ENCODE measurements around the gene CEND1.
A peak's percentile ranks its signal among the peaks of the same experiment; 100 is the strongest.
"Not testable (repeated sequence)": the region's sequence is repeated elsewhere in the genome, so short reads cannot be mapped to it uniquely, and the experiment has no call there.

The CEND1 gene

DNA sequence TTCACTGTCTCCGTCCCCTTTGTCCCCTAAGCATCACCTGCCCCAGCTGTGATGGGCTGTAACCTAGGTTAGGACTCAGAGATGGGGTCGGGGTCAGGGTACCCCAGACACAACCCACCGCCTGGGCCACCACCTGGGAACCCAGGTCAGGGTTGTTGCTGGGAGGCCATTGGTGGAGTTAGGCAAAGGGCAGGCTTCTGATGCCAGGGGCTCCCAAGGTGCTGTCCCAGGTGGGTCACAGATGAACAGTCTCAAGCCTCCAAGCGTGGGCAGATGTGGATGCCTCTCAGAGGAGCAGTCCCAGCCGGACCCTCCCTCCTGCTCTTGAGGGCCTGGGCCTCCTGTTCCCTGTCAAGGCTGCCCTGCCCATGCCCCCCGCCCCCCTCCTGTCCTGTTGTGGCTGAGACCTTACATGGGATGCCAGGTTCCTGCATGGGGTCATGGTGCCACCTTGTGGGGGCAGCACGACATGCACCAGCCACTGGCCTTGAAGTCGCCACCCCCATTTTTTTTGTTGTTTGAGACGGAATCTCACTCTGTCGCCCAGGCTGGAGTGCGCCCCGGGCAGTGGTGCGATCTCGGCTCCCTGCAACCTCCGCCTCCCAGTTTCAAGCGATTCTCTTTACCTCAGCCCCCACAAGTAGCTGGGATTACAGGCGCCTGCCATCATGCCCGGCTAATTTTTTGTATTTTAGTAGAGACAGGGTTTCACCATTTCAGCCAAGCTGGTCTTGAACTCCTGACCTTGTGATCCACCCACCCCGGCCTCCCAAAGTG lies 24.7 kb downstream of the CEND1 start:
- peak; percentile 37 to 49 for DNase-seq (ENCODE audit: low read depth in 1 of 2, low spot score in 1 of 2)

DNA sequence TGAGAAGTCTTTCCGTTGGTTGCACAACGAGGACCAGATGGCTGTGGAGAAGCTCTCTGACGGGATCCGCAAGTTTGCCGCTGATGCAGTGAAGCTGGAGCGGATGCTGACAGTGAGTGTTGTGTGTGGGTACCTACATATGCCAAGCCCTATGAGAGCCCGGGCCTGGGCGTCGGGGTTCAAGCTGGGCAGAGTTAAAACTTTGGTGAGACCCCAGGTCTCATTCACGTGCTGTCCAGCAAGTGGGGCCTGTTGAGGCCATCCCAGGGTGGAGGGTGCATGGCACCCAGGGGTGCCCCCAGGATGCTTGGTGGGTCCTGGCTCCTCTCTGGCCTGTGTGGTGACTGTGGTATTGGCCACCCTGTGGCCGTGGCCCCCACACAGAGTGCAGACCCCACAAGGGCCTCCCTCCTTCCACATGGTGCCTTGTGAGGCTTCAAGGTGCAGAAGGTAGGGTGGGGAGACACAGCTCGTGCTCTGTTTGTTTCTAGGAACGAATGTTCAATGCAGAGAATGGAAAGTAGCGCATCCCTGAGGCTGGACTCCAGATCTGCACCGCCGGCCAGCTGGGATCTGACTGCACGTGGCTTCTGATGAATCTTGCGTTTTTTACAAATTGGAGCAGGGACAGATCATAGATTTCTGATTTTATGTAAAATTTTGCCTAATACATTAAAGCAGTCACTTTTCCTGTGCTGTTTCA lies 25.4 kb downstream of the CEND1 start:
- no peak for DNase-seq (ENCODE audit: low read depth in 1 of 2, low spot score in 1 of 2)

DNA sequence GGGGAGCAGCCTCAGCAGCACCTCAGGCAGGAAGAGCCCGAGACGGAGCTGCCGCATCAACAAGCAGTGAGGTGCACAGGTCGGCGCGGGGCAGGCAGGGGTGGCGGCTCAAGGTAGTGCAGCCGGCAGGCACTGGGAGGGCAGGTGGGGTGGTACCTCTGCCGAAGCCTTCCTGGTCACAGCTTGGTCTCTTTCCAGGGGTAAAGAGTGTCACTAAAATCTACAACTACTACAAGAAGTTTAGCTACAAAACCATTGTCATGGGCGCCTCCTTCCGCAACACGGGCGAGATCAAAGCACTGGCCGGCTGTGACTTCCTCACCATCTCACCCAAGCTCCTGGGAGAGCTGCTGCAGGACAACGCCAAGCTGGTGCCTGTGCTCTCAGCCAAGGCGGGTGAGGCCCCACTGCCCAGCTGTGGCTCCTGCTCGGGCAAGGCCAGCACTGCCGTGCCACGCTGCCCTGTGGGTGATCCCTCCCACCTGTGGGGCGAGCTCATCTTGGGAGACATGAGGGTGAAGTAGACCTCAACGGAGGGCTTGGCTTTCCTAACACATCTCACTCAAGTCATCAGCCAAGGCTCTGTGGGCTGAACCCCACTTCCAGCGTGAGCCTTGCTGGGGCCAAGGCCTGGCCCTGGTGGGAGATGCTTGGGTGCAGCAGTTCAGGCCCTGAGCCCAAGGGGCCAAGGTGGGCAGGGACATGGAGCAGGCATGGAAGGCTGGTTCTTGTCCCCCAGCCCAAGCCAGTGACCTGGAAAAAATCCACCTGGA lies 26.2 kb downstream of the CEND1 start:
- no peak for DNase-seq (ENCODE audit: low read depth in 1 of 2, low spot score in 1 of 2)

DNA sequence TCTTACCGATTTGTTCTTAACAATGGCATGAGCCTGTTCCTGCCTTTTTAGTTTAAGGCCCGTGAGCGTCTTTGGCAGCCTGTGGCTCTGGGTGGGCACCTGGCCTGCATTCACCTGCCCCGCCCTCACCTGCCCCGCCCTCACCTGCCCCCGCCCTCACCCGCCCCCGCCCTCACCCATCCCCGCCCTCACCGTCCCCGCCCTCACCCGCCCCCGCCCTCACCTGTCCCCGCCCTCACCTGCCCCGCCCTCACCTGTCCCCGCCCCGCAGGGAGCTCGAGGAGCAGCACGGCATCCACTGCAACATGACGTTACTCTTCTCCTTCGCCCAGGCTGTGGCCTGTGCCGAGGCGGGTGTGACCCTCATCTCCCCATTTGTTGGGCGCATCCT lies 26.8 kb downstream of the CEND1 start:
- DNase-seq (ENCODE audit: low read depth in 1 of 2, low spot score in 1 of 2): no peak

DNA sequence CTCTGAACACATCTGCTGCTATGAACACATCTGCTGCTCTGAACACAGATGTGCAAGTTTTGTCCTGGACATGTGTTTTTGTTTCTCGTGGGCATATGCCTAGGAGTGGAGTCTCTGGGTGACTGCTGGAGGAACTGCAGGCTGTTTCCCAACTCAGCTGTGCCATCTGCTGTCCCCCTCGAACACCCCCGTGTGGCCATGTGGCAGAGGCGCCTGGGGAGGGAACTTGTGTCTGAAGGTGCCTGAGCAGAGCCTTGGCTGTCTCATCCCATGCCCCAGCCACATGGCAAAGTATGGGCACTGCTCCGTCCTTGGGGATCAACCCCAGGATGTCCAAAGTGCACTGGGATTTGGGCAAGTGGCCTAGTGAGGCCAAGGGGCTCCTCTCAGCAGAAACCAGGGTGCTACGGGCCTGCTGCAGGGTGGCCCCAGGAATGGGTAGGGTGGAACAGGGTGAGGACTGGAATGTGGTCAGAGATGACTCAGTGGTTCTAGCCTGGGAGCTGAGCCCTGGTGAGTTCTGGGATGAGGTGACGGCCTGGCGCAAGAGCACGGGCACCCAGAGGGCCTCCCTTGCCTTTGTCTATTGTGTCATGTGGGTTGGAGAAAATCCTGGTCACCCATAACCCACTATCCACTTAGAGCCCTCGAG lies 27.3 kb downstream of the CEND1 start:
- no peak for DNase-seq (ENCODE audit: low read depth in 1 of 2, low spot score in 1 of 2)

DNA sequence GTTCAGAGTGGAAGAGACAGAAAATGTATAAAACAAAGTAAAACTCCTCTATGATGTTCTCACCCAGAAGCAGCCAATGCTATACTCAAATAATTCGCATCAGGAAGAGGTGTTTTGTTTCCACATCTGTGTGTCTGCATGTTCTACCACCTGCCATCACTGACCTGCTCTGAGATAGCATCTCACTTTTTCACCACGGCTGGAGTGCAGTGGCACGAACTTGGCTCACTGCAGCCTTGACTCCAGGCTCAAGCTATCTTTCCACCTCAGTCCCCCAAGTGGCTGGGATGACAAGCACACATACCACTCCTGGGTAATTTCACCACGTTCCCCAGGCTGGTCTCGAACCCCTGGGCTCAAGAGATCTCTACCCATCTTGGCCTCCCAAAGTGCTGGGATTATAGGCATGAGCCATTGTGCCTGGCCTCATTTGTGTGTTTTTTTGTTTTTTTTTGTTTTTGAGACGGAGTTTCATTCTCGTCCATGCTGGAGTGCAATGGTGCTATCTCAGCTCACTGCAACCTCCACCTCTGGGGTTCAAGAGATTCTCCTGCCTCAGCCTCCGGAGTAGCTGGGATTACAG lies 28.3 kb downstream of the CEND1 start:
- no peak for DNase-seq (ENCODE audit: low read depth in 1 of 2, low spot score in 1 of 2)

DNA sequence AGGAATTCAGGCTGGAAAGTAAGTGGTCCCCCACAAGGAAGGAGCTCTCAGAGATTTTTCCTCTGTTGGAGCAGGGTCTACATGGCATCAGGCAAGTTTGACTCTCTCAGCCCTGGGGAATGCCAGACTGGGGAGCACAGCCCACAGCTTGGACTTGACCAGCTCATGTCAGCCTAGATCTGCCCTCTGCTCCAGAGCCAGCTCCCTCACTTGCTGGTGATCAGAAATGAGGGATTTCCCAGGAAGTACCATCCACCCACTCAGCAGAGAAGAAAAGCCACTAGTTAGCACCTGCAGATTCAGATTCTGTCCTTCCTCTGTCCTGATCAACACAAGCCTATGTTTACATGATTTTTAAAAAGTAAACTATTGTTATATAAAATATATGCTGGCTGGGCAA lies 29.7 kb downstream of the CEND1 start:
- no peak for DNase-seq (ENCODE audit: low read depth in 1 of 2, low spot score in 1 of 2)

DNA sequence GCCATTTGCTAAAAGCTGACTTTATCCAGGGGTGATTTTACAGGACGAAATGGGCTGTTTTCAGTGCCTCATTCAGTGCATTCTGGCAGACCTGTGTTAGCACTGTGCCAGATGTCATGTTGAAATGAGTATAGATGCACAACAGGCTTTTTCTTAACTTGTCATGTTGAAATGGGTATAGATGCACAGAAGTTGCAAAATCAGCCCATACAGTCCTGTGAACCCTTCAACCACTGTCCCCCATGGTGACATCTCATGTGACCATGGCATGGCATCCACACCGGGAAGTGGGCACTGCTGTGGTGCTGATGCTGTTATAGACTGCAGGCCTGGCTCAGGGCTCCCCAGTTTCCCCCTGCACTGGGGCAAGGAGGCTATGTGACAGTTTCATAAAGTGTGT lies 40.2 kb downstream of the CEND1 start:
- DNase-seq (ENCODE audit: low read depth in 1 of 2, low spot score in 1 of 2): no peak

DNA sequence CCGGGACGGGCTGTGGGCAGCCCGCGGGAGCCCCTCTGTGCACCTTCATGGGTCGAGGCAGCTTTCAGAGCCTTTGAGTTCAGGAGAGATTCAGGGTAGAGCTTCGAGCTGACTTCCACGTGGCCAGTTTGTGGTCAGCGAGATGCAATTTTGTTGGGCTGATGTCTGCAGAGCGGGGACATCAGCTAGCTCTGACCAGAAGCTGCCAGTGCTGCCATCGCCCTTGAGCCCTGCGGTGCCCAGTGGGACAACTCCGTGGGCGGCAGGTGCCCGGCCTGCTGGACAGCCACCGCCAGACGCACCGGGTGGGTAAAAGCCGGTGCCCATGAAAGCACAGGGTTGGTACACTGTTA lies 41.9 kb downstream of the CEND1 start:
- no peak for DNase-seq (ENCODE audit: low read depth in 1 of 2, low spot score in 1 of 2)

DNA sequence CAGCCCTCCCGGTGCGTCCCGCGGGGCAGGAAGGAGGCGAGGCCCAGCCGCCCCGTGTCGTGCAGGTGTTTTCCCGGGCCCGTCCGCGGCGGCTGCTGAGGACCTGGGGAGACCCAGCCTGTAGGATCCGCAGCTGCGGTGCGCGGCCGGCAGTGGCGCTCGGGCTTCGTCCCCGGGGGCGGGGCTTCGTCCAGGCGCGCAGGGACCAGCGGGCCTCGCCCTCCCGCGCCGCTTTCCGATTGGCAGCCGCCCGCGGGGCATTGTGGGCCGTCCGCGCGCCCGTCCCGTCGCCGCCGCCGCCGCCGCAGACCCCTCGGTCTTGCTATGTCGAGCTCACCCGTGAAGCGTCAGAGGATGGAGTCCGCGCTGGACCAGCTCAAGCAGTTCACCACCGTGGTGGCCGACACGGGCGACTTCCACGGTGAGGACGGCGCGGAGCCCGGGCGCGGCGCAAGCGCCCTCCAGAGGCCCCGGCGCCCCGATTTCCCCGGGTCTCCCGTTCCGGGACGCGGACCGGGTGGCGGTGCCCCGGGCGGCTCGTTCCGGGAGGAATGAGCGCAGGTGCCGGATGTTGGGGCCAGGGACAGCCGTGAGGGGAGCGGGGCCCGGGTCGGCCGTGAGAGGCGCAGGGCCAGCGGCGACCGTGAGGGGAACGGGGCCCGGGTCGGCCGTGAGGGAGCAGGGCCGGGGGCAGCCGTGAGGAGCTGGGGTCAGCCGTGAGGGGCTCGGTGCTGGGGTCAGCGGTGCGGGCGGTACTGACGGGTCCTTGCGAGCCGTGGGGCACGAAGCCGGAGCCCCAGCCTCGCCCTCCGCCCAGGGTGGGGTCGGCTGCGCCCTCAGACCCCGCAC lies 42.5 kb downstream of the CEND1 start, which contains the start of gene TALDO1:
TALDO1 (plus strand) TSS at position 307 of the 849 bp plus-strand sequence; CDS start at position 325, 18 bp downstream.
- DNase-seq (ENCODE audit: low read depth in 1 of 2, low spot score in 1 of 2): peak; percentile 63 to 80

DNA sequence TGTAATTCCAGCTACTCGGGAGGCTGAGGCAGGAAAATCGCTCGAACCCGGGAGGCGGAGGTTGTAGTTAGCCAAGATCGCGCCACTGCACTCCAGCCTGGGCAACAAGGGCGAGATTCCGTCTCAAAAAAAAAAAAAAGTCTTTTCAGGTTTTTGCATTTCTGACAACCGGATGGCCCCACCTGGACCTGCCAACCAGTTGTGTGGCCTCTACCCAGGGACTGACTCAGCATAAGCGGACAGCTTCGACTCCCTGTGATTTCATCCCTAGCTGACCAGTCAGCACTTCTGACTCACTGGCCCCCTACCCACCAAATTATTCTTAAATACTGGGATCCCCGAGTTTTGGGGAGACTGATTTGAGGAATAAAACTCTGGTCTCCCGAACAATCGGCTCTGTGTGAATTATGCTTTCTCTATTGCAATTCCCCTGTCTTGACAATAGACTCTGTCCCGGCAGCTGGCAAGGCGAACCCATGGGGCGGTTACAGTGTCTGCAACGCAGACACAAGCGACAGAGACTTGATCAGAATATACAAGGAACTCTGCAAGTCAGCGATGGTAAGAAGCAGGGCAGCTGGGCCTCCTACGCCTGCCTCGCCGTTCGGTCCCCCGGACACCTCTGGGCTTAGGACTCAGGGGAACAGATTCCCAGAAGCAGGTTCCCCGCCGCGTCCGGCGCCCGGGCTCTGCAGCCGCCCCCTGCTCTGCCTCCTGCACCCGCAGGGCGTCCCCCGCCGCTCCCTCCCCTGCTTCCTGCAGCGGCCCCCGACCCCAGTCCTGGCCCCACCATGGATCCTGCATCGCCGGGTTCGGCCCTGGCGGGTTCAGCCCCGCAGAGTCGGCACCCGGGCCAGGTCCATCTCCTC lies 43.4 kb downstream of the CEND1 start:
- no peak for DNase-seq (ENCODE audit: low read depth in 1 of 2, low spot score in 1 of 2)

DNA sequence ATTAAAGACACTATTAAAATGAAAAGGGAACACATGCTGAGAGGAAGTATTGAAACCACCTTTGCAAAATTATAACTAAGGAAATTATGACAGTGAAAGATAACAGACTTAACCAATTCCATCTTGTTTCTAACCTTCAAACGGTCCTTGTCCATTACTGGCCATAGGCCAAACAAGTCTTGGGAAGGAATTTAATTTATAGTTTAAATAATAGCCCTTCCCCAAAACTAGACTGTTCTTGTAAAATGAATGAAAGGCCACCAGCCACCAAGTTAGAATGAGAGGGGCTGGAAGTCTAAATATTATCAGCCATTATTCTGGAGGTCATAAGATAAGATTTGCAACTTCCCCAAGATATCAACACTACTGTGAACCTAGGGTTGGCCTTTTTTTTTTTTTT lies 44.5 kb downstream of the CEND1 start:
- no peak for DNase-seq (ENCODE audit: low read depth in 1 of 2, low spot score in 1 of 2)

DNA sequence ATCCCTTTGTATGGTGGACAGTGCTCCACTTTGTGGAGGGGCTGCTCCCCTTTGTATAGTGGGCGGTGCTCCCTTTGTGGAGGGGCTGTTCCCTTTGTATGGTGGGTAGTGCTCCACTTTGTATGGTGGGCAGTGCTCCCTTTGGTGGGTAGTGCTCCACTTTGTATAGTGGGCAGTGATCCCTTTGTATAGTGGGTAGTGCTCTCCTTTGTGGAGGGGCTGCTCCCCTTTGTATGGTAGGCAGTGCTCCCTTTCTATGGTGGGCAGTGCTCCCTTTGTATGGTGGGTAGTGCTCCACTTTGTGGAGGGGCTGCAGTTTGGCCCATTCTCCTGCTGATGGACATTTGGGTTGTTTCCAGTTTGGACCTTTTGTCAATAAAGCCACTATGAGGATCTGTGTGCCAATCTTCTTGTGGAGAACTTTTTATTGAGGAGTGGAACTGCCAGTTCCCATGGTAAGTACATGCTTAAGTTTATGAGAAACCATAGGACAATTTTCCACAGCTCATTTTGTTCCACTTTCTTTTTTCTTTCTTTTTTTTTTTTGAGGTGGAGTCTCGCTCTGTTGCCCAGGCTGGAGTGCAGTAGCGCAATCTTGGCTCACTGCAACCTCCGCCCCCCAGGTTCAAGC lies 47.2 kb downstream of the CEND1 start:
- DNase-seq (ENCODE audit: low read depth in 1 of 2, low spot score in 1 of 2): no peak

DNA sequence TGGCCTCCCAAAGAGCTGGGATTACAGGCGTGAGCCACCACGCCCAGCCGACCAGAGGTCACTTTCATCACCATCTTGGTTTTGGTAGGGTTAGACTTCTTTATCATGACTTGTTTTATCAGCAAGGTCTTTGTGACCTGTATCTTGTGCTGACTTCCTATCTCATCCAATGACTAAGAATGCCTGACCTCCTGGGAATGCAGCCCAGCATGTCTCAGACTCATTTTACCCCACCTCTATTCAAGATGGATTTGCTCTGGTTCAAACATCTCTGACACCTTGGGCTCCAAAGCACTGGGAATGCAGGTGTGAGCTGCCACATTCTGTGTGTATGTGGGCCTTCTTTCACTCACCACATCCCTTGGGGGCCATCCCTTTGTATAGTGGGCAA lies 47.7 kb downstream of the CEND1 start:
- no peak for DNase-seq (ENCODE audit: low read depth in 1 of 2, low spot score in 1 of 2)

DNA sequence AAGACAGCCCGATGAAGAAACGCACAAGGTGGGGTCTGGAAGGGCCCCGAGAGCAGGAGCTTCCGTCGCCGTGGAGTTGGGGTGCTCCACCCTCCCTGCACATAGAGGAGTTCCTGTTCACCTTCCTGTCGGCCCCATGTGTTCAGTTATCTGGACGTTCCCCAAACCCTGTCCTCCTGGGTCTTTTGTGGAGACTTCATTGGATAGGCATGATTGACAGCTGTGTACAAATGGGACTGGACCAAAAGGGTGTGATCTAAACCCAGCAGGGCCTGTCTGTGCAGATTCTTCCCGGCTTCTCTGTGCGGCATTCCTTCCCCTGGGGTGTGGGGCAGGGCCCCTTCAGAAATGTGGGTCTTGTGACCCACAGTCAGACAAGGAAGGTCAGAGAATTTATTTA lies 52.0 kb downstream of the CEND1 start:
- DNase-seq (ENCODE audit: low read depth in 1 of 2, low spot score in 1 of 2): not testable (repeated sequence)

DNA sequence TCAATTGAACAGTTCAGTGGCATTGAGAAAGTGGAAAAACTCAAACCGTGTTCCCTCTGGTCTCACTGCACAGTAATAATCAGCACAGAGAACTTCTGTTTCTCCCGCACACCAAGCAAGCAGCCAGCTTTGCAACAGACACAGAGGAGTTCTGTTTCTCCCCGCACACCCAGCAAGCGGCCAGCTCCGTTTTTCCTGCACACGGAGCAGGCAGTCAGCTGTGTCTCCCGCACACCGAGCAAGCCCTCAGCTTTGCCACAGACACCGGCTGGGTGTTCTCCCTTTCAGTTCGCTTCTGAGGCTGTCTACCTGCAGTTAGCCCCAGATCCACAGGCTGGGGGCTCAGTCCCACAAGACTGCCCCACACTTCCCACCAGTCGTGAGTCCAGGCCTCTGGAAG lies 52.5 kb downstream of the CEND1 start:
- no peak for DNase-seq (ENCODE audit: low read depth in 1 of 2, low spot score in 1 of 2)

Data from stimulated activated CD4-positive, alpha-beta T cell treated with anti-CD3 and anti-CD28 coated beads, Interleukin-15, amount 100 ng/mL, for 1 hour (primary cell).